Measurements from ENCODE around the gene LRRC4C. TPM values are rescaled to one million over a fixed set of nuclear protein-coding genes. Genes with fewer than 3 reads are reported as not detected.

The LRRC4C gene
- total and polyA plus RNA-seq, 2 donors (not counting 3 experiments of a cell fraction or from before 2014, with no cell fraction given) = not detected

GRCh38 chr11:41494716-41495115, 35.3 kb upstream of the LRRC4C start:
- Histone ChIP-seq H3K9me3 (replicated peaks; ENCODE audit: control insufficient read depth, insufficient read depth, low read length) (no peaks in the 10 kb centered on the region), H3K36me3 (ENCODE audit: control insufficient read depth in 2 of 2, extremely low read depth in 1 of 2, insufficient read depth in 2 of 2, low read length in 2 of 2) (no peaks in the 10 kb centered on the region), H3K9me1 (replicated peaks; ENCODE audit: control insufficient read depth, extremely low read depth, insufficient read depth, low read length) (no peaks in the 10 kb centered on the region), H3K79me2 (ENCODE audit: control insufficient read depth, insufficient read depth, low read length) (no peaks in the 10 kb centered on the region), H3K9ac (replicated peaks; ENCODE audit: extremely low read depth, insufficient read depth, low read length) (no peak overlapping the region), H3K27ac (ENCODE audit: insufficient read depth, low read depth, low read length) (no peak overlapping the region), H4K20me1 (replicated peaks; ENCODE audit: control insufficient read depth, extremely low read depth, insufficient read depth, low read length) (no peaks in the 10 kb centered on the region), H3K27me3 (ENCODE audit: control insufficient read depth in 2 of 2, insufficient read depth in 2 of 2, low read length in 2 of 2) (no peaks in the 10 kb centered on the region), H3K4me2 (ENCODE audit: insufficient read depth, low read length) (no peak overlapping the region), H3K4me3 (replicated peaks in 1 of 3; ENCODE audit: insufficient read depth in 1 of 3, low read depth in 1 of 3, low read length in 3 of 3) (no peak overlapping the region), H2AFZ (ENCODE audit: low read depth, low read length) (no peak overlapping the region), H3K4me1 (ENCODE audit: control insufficient read depth, extremely low read depth, insufficient read depth, low read length) (no peaks in the 10 kb centered on the region)
- BruUV-seq (replicated peaks) = no TSS peak
- intact Hi-C loops (cut with micrococcal nuclease) = loop anchor here (5.0 to 10.0 kb wide), 2 partner anchors 910 to 1187 kb away; no protein-coding TSS in a partner anchor
- no peak for TF ChIP-seq POLR2A (IDR thresholded peaks at IDR 0.05; ENCODE audit: low read depth, low read length)
- no peak for FAIRE-seq
- DNase-seq (ENCODE audit: low read depth, low spot score) = no peak
- ChIA-PET POLR2A (no interaction called here), CTCF (no interaction called here)
- dilution Hi-C loops (cut with MboI; ENCODE audit: extremely low pct_ligation_motif_present, low sequenced_read_pairs) = no loop called here

- no TSS peak for BruUV-seq (replicated peaks)
- H3K27me3 ChIP-seq (ENCODE audit: control insufficient read depth in 2 of 2, insufficient read depth in 2 of 2, low read length in 2 of 2) = no peaks in the 10 kb centered on the region
- no peaks in the 10 kb centered on the region for H4K20me1 ChIP-seq (replicated peaks; ENCODE audit: control insufficient read depth, extremely low read depth, insufficient read depth, low read length)
- dilution Hi-C loops (cut with MboI; ENCODE audit: extremely low pct_ligation_motif_present, low sequenced_read_pairs) = no loop called here
- no peak overlapping the region for H3K4me2 ChIP-seq (ENCODE audit: insufficient read depth, low read length)
- DNase-seq (ENCODE audit: low read depth, low spot score) = no peak
- H3K4me1 ChIP-seq (ENCODE audit: control insufficient read depth, extremely low read depth, insufficient read depth, low read length) = no peaks in the 10 kb centered on the region
- no peak for FAIRE-seq
- no peak overlapping the region for H3K4me3 ChIP-seq (replicated peaks in 1 of 3; ENCODE audit: insufficient read depth in 1 of 3, low read depth in 1 of 3, low read length in 3 of 3)
- no peaks in the 10 kb centered on the region for H3K9me1 ChIP-seq (replicated peaks; ENCODE audit: control insufficient read depth, extremely low read depth, insufficient read depth, low read length)
- no peak overlapping the region for H3K9ac ChIP-seq (replicated peaks; ENCODE audit: extremely low read depth, insufficient read depth, low read length)
- intact Hi-C loops (cut with micrococcal nuclease) = no loop called here
- TF ChIP-seq GATA2 (IDR thresholded peaks at IDR 0.05; ENCODE audit: insufficient read depth, insufficient read length, low read depth, low read length) (no peak), JUN (IDR thresholded peaks at IDR 0.05; ENCODE audit: borderline replicate concordance, insufficient read depth, insufficient read length, low read depth) (no peak), POLR2A (IDR thresholded peaks at IDR 0.05; ENCODE audit: low read depth, low read length) (no peak), POLR2AphosphoS5 (IDR thresholded peaks at IDR 0.05; ENCODE audit: insufficient read depth, low read depth, low read length) (no peak), CTCF (IDR thresholded peaks at IDR 0.05; ENCODE audit: extremely low read depth in 1 of 2, insufficient read depth in 1 of 2, low read depth in 1 of 2, low read length in 2 of 2) (no peak), FOS (IDR thresholded peaks at IDR 0.05; ENCODE audit: borderline replicate concordance, insufficient read depth, low read length) (no peak), MYC (IDR thresholded peaks at IDR 0.05; ENCODE audit: low read depth, low read length) (no peak), EZH2 (IDR thresholded peaks at IDR 0.05; ENCODE audit: borderline replicate concordance, low read depth, low read length, severe bottlenecking) (no peak), MAX (IDR thresholded peaks at IDR 0.05; ENCODE audit: insufficient read depth, insufficient read length) (no peak)
- no peak overlapping the region for H2AFZ ChIP-seq (ENCODE audit: low read depth, low read length)
- POLR2A ChIA-PET = no interaction called here
- CTCF ChIA-PET = no interaction called here
- no peak overlapping the region for H3K27ac ChIP-seq (ENCODE audit: insufficient read depth, low read depth, low read length)
- H3K36me3 ChIP-seq (ENCODE audit: control insufficient read depth in 2 of 2, extremely low read depth in 1 of 2, insufficient read depth in 2 of 2, low read length in 2 of 2) = no peaks in the 10 kb centered on the region
- H3K9me3 ChIP-seq (replicated peaks; ENCODE audit: control insufficient read depth, insufficient read depth, low read length) = no peaks in the 10 kb centered on the region
- no peaks in the 10 kb centered on the region for H3K79me2 ChIP-seq (ENCODE audit: control insufficient read depth, insufficient read depth, low read length)
Observed at GRCh38 chr11:41486424-41486823, 27.0 kb upstream of the LRRC4C start.

All from endothelial cell of umbilical vein (primary cell).